ENCODE measurements around the gene UGCG.
A peak's percentile ranks its signal among the peaks of the same experiment; 100 is the strongest.
"Not testable (repeated sequence)": the region's sequence is repeated elsewhere in the genome, so short reads cannot be mapped to it uniquely, and the experiment has no call there.

UGCG gene

DNA sequence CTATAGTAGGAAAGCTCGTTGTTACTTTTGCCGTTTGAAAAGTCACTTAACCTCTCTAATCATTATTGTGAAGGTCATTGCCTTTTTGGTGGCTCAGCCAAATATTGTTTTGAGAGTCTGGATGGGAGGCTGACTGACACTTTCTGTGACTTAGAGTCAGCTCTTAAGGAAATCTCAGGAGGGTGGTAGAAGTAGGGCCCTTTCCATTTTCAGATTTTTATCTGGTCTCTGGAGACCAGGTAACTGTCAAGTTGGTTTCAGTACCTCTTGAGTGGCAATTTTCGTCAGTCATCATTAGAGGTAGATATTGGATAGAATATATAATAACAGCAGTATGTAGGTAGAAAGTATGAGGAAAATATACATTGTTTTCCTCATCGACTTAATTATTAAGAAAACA lies 23.3 kb downstream of the UGCG start:
- no peak for DNase-seq (ENCODE audit: low read depth in 3 of 3)

DNA sequence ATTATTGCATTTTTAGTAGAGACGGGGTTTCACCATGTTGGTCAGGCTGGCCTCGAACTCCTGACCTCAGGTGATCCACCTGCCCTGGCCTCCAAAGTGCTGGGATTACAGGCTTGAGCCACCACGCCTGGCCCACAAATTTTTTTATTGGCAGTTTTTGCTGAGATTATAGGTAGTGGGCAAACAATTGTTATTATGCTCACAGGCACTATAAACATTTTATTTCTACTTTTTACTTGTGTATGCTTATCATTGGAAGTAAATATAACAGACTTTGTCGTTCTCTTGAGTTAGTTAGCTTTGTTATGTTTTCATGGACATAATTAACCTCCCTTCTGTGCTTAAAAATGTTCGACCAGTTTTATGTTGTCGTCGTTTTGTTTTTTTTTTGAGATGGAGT lies 23.9 kb downstream of the UGCG start:
- no peak for DNase-seq (ENCODE audit: low read depth in 3 of 3)

DNA sequence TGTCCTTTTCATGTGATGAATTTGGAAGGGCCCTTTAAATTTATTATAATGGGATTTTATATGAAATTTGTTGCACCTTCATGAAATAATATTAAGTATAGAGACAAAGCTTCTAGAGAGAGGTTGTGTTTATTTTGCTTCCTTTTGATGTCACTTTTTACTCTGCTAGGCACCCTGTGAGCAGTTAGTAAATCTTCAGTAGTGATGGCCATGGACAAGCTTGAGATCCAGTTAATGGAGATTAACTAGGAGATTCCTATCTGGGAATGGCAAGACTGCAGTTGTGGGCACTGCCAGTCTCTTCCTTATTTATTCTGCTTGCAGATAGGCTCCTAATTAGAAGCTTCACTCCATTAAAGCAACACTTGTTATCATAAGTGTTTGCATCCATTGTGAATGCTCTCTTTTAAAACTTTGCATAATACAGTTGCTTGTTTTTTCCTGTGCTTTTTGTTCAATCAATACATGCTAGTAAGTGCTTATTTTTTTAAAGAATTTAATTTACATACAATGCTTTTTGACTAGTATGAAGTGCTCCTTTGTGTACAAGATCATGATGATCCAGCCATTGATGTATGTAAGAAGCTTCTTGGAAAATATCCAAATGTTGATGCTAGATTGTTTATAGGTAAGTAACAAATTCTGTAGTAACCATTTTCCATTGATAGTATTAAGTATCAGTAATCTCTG lies 25.9 kb downstream of the UGCG start:
- DNase-seq (ENCODE audit: low read depth in 3 of 3) = no peak

DNA sequence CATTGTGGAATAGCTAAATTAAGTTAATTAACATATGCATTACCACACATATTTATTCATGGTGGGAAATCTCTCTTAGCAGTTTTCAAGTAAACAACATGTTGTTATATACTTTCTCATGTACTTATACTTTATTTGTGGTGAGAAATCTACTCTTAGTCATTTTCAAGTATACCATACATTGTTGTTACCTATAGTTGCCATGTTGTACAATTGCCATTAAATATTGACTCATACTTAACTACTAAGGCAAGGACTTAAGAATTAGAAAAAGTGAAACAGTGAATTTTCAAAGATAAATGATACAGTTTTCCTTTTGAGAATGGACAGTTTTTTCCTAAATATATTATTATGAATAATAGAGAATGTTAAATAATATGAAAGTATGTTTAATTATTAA lies 27.7 kb downstream of the UGCG start:
- DNase-seq (ENCODE audit: low read depth in 3 of 3) = no peak

DNA sequence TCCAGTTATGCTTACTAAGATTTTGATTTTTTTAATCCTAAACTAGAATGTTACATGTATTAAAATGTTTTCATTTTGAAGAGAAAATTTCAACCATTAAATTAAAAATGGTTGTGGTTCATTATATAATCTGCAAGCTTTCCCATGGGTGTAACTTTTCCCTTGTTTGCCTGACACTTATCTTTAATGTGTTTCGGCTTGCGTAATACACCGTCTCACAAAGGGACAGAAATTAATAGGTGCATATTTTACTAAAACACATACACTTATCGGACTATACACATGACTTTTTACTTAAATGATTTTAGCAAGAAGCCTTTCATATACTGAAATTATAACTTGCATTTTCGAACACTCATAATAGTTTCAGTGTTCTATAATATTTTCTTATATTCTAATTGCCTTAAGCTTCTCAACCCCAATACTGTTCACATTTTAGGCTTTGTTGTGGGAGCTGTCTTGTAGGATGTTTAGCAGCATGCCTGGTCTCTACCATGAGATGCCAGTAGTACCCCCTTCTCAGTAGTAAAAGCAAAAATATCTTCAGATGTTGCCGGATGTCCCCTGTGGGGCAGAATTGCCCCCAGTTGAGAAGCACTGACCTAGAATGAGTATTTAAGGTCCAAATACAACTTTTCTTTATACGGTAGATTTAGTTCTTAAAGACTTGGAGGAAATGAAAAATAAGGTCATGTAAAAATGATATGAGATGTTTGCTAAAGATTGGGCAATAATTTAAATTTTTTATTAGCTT lies 28.6 kb downstream of the UGCG start:
- no peak for DNase-seq (ENCODE audit: low read depth in 3 of 3)

DNA sequence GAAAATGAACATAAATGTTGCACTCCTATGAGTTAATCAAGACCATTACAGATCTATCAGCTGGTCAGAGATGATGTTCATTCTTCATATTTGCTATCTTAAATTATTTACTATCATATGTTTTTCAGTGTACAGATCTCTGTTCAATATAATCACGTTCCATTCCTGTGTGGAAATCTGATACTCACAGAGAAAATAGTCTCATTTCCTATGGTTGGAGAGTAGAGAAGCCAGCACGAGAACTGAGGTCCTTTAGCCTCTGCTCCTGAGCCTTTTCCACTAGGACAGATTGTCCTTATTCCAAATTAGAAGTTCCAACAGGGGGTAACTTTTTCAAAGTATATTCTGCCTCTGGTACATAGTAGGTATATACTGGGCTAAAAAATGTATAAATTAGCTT lies 29.2 kb downstream of the UGCG start:
- DNase-seq (ENCODE audit: low read depth in 3 of 3) = no peak

DNA sequence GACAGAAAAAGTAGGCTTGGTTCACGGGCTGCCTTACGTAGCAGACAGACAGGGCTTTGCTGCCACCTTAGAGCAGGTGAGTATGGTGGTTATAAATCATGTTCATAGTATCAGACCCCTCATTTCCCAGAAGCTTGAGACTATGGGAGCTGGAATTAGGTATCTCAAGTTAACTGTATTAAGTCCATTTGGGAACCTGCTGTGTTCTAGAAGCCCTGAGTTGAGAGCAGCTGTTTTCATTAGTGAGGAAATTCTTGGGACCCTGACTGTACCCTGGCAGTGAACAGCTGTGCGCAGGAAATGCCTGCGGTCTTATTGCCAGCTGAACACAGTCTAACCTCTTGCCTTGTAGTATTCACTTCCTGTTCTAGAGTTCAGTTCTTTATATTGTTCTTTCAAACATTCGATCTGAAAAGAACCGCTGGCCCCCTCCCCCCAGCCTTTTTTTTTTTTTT lies 29.8 kb downstream of the UGCG start:
- peak in 2 of 3 experiments; percentile 26 to 41 for DNase-seq (ENCODE audit: low read depth in 3 of 3)

DNA sequence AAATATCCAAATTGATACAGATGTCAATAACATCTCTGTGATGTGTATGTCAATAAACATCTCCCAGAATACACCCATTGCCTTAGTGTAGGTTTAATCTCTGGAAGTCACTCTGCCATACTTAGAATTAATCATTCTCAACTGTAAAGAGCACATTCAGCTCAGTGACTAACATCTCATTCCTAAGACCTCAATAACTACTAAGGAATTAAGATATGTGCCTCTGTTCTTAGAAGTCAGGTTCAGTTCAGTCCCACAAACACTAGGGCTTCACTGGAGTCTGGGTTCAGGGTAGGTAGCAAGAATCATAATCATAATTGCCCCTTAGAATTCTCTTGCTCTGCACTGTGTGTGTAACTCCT lies 31.7 kb downstream of the UGCG start:
- DNase-seq (ENCODE audit: low read depth in 3 of 3) = no peak

DNA sequence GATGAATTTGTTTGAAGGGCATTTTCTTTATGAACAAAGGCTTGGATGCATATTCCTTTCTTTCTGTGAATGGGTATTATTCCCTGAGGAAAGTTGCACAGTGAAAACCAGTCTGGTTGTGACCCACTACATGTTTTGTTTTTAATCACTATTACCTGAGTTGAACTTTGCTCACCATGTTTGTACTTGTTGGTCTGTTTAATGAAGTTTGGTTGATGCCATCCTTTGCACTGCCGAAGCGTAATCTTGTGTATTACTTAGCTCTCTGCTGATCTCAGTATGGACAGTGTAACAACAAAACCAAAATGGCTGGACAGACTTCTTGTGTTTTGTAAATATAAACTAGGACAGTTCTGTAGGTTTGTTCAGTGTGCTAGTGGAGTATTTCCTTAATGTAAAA lies 38.1 kb downstream of the UGCG start:
- DNase-seq (ENCODE audit: low read depth in 3 of 3) = no peak

DNA sequence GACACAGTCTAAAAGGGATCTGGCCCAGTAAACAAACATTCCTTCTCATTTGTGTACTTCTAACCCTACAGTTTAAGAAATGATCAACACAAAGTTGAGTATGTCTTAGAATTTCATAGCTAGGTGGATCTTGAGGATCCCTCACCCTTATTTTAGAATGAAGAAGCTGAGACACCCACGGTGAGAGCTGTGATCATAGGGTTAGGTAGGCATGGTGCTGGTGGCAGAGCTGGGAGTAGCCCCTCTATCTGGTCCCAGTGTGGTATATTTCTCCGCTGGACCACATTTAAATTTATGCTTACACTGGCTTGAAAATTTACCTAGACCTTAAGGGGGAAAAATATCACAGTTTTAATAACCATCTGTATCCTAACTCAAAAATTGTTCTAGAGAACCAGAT lies 39.8 kb downstream of the UGCG start:
- DNase-seq (ENCODE audit: low read depth in 3 of 3) = no peak

DNA sequence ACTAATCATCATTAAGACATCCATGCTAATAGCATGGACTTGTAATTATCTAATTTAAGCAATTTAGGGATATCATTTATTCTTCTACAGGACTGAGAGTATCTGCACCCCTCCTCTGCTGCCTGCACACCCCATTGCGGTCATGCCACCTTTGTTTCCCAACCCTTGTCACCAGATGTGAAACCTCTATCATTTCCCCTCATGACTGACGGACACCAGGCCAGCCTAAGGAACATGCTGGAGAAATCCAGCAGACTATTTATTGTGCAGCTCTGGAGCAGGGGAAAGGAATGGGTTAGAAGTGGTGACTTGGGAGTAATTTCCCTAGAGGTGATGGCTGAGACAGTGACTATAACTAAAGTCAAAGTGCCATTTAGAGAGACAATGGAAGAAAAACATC lies 40.7 kb downstream of the UGCG start:
- no peak for DNase-seq (ENCODE audit: low read depth in 3 of 3)

DNA sequence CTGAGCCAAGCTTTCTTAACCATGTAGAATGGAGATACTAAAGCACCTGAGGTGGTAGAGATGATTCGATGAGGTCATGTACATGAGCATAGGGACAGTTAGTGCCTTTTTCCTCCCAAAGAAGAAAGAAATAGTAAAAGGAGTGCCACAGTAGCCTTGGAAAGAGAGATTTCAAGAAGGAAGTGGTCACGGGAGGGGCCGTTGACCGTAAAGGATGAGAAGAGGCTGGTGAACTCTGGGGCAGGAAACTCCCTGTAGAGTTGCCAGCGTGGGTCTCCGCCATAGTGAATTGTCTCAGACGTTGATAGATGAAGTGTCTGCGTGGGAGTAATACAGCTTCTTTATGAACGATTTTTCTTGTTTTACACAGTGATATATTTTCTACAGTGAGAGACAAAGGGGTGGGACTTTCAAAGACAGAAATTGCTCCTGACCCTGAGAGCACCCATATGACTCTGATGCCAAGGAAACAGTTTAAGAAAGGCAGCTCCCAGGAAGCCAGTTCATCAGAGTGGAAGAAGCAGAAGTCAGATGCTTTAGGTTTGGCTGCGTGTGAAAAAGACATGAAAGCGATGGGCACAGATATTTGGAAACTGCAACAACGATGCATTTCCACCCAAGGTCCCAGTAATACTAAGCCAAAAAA lies 41.3 kb downstream of the UGCG start:
- peak in 2 of 3 experiments; percentile 34 to 47 for DNase-seq (ENCODE audit: low read depth in 3 of 3)

DNA sequence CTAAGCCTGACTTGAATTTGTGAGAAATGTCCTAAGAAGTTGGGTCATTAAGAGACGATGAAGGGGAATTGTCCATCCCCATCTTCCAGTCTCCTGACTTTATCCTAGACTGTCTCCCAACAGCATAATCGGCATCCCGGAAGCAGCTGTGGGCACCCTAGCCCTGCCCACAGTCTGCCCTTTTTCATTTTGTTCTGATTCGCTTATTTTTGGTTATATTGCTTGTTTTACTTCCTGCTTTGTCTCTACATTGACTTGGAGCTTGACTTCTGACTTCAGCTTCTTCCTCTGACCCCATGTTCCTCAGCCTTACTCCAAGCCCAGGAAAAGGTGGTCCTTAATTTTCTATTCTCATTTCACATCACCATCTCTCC lies 41.8 kb downstream of the UGCG start:
- DNase-seq (ENCODE audit: low read depth in 3 of 3) = no peak

DNA sequence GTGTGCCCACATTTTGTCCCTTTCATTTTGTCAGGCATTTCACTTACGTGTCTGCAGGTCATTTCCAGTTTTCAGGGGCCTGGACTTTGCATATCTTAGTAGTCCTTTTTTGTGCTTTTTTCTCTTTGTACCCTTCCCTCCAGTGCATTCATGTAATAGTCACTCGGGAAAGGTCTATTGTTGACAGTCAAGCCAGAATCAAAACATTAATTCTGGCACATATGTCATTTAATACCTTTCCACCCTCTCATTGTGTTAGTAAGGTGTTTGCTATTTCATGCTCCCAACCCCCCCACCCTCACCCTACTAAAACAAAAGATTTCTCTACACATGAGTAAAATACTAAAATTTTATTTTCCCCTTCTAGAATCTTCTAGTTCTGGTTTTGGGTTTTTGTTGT lies 42.7 kb downstream of the UGCG start:
- DNase-seq (ENCODE audit: low read depth in 3 of 3) = no peak

DNA sequence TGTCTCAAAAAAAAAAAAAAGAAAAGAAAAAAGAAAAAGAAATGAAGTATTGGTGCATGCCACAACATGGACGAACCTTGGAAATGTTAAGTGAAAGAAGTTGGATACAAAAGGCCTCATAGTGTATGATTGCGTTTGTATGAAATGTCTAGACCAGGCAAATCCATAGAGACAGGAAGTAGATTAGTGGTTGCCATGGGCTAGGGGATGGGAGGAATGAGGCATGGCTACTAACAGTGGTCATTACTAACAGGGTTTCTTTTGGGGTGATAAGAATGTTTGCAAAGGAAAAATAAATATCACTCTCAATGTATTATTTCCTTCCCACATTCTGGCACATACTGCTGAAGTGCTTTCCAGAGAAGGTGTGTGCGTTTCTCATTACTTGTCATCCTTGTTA lies 44.1 kb downstream of the UGCG start:
- DNase-seq (ENCODE audit: low read depth in 3 of 3) = no peak

DNA sequence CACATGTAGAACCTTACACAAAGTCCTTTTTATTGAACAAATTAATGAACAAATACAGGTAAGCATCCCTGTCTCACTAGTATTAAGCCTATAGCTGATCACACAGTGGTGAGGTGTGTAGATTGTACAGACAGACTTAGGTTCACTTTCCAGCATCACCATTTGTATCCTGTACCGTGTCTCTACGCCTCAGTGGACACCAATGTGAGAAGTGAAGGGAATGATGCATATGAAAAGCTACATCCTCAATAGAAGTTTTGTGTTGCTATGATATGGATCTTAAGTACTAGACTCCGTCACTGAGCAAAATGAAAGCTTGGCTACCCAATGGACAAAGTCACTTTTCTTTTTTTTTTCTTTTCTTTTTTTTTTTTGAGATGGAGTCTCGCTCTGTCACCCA lies 46.6 kb downstream of the UGCG start:
- DNase-seq (ENCODE audit: low read depth in 3 of 3) = no peak

DNA sequence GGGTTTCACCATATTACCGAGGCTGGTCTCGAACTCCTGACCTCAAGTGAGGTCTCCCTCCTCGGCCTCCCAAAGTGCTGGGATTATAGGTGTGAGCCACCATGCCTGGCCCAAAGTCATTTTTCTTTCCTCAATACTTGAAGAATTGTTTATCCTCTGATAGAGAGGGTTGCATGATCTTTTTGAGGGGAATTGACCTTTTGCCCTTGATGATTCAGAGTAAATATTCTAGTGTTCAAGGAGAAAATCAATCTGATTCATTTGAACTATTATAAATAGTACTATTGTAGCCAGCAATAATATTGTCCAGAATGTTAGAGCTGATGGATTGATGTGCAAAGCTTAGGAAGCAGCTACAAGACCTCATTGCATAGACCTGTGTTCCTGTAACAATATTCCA lies 47.1 kb downstream of the UGCG start:
- no peak for DNase-seq (ENCODE audit: low read depth in 3 of 3)

DNA sequence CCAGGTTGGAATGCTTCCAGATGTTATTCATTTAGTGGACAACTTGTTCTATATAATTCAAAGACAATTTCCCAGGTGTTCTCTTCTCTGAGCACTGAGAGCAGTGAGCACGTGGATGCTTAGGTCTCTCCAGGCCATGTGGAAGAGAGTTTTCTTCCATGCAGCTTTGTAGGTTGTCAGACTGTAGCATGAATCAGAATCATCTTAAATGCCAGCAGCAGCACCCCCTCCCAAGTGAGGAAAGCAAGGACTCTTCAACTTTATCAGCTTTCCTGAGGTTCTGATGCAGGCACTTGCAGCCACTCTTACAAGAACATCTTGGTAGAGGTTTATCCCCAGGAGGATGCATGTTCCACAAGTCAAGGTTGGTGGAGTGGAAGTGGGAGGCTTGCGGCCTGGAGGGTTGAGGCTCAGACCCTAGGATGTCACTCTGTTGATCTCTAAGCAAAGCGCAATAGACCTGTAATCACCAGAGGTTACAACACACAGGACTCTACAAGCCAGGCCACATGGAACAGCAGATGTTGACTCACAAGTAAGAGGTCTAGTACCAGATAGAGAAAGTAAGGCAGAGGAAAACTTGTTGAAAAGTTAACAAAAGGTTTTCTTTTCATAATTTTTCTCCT lies 47.7 kb downstream of the UGCG start:
- DNase-seq (ENCODE audit: low read depth in 3 of 3) = no peak

DNA sequence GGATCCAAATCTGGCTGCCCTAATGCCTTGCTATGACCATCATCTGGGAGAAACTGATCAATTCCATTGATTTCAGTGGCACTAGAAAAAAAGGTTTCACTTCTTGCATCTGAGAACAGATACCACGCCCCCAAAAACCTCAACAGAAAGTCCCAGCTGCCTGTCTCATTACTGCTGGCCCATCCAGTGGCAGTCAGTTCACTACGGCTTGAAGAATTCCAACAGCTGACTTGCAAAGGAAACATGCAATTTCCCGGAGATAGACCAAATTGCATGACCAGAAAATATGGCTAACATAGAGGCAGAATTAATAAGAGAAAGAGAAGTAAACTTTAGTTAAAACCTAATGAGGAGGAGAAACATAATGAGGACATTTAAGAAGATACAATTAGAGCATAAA lies 48.6 kb downstream of the UGCG start:
- no peak for DNase-seq (ENCODE audit: low read depth in 3 of 3)

DNA sequence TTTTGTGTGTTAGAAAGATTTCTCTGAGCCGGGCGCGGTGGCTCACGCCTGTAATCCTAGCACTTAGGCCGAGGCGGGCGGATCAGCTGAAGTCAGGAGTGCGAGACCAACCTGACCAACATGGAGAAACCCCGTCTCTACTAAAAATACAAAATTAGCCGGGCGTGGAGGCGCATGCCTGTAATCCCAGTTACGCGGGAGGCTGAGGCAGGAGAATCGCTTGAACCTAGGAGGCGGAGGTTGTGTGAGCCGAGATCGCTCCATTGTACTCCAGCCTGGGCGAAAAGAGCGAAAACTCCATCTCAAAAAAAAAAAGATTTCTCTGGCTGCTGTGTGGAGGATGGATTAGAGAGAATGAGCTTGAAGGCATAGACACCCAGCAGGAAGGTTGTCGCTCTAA lies 51.5 kb downstream of the UGCG start:
- DNase-seq (ENCODE audit: low read depth in 3 of 3) = not testable (repeated sequence)

DNA sequence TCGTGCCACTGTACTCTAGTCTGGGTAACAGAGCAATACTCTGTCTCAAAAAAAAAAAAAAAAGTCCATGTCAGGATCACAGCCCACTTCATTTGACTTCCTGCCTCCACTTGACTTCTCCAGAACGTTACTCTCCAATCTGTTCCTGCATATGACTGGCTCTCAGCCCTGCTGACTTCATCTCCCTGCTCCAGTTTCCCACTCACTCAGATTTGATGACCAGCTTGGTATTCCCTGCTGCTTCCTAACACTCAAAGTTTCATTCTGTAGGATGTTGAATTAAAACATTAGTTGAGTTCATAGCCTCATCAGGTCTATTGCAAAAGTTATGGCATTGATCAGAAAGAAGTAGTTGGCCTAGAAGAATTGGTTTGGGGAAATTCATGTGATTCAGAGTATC lies 52.3 kb downstream of the UGCG start:
- no peak for DNase-seq (ENCODE audit: low read depth in 3 of 3)

DNA sequence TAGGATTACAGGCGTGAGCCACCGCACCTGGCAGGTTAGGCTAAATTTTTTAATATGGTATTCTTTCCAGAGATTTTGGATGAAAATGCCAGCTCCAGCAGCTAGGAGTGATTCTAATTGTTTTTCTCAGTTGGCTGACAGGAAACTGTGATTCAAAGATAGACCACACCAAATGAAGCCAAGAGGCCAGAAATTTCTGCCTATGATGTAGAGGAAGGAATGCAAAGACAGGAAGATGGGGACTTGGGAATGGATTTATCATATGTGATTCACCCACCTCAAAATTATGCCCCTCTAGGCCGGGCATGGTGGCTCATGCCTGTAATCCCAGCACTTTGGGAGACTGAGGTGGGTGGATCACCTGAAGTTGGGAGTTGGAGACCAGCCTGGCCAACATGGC lies 53.3 kb downstream of the UGCG start:
- DNase-seq (ENCODE audit: low read depth in 3 of 3) = no peak

DNA sequence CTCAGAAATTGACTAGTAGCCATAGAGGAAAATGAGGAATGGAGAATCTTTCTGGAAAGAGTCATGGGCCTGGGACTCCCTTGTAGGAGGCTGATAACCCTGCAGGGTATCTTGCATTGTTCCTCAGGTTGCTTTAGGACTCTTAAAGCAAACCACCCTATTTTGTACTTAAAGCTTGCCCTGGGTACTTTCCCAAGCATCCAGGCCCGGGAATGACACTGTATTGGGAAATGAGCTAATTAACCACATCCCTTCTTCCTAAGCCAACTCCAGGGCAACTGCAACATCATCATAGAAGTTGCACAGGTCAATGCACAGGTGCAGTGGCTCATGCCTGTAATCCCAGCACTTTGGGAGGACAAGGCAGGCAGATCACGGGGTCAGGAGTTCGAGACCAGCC lies 55.9 kb downstream of the UGCG start:
- DNase-seq (ENCODE audit: low read depth in 3 of 3) = no peak

Measured in stimulated activated CD4-positive, alpha-beta T cell treated with anti-CD3 and anti-CD28 coated beads, TNF-alpha, amount 100 ng/mL, for 4 hours (primary cell).